Kidney (tissue), 14 donors: ENCODE measurements around the gene CRBN. TPM values are rescaled to one million over a fixed set of nuclear protein-coding genes. Genes with fewer than 3 reads are reported as not detected.

Experiments used
- DNase-seq, 5 donors: peaks; one replicate each; pipeline ENCODE4 v3.0.0-alpha.2; 2013 to 2020
- FAIRE-seq: peaks from 2 replicates; lab custom pipeline; 2012; peaks lifted over from hg19 to GRCh38; lab: Jason Lieb, UNC
- H3K27ac ChIP-seq, 2 donors: one replicate each; pipeline ENCODE4 v1.7.0; 2013; ENCODE audit warnings: low read depth in 2 of 2, low read length in 2 of 2, inconsistent platforms in 1 of 2
- H3K27me3 ChIP-seq: one replicate; pipeline ENCODE4 v1.7.1; 2013; ENCODE audit warnings: low read length, inconsistent platforms; ENCODE audit not compliant: control insufficient read depth, insufficient read depth
- H3K36me3 ChIP-seq, 3 donors: one replicate each; pipeline versions ENCODE4 v1.7.0 to v1.7.1; 2013; ENCODE audit warnings: low read length in 3 of 3, control low read depth in 1 of 3, inconsistent platforms in 1 of 3; ENCODE audit not compliant: insufficient read depth in 3 of 3, control insufficient read depth in 2 of 3
- H3K4me1 ChIP-seq, 3 donors: one replicate each; pipeline versions ENCODE4 v1.7.0 to v1.7.1; 2013; ENCODE audit warnings: low read length in 3 of 3, inconsistent platforms in 1 of 3, low read depth in 1 of 3; ENCODE audit not compliant: control insufficient read depth in 2 of 3, insufficient read depth in 2 of 3
- H3K4me3 ChIP-seq, 3 donors: one replicate each; pipeline versions ENCODE4 v1.7.0 to v1.8.1; 2013; ENCODE audit warnings: low read length in 3 of 3, control low read depth in 1 of 3, inconsistent platforms in 1 of 3
- H3K9ac ChIP-seq, 3 donors: one replicate each; pipeline versions ENCODE4 v1.7.0 to v1.7.1; 2013; ENCODE audit warnings: low read length in 3 of 3, control low read depth in 1 of 3, inconsistent platforms in 1 of 3
- H3K9me3 ChIP-seq, 3 donors: one replicate each; pipeline versions ENCODE4 v1.7.0 to v1.7.1; 2013; ENCODE audit warnings: low read length in 3 of 3, control low read depth in 1 of 3, inconsistent platforms in 1 of 3; ENCODE audit not compliant: control insufficient read depth in 2 of 3, insufficient read depth in 1 of 3
- CTCF ChIP-seq: IDR thresholded peaks from 3 replicates; pipeline ENCODE4 v1.5.1; 2012; ENCODE audit warnings: mild to moderate bottlenecking, moderate library complexity, borderline replicate concordance; ENCODE audit not compliant: insufficient read depth; ENCODE audit errors: extremely low read depth
- intact Hi-C: fragments of 100-400 bp; cut with DNase I; formaldehyde crosslinking; loops from one replicate; pipeline ENCODE4 v1.11.1; 2022
- polyA plus RNA-seq: library from polyadenylated mRNA; stranded (reverse); fragments of 350-450 nt; fragmentation: Illumina TruSeq; extraction: RNeasy Lipid Tissue Mini Kit (QIAGEN cat#74804); gene quantifications from one replicate; pipeline ENCODE4 v1.2.3, GENCODE V29; 2014; ENCODE audit warnings: low read depth, low replicate concordance; ENCODE audit not compliant: insufficient read depth
- total RNA-seq: library from RNA; stranded (reverse); fragmentation: NEBNext Ultra II Directional; extraction: Animal tissue kit (Norgen Biotek cat#: 25700); gene quantifications from one replicate; pipeline ENCODE4 v1.2.1, GENCODE V29; 2021
- donor health status: control.
- donor health status: control.
- donor health status: control.
- donor health status: control.
- donor health status: control.
- donor health status: DM: yes; HTN: yes; CAD: no.
- donor health status: Normal renal cell carcinoma (clear cell type).

CRBN gene
- total and polyA plus RNA-seq, 2 donors from 2014 or later = 31.0 to 56.7 TPM

- Histone ChIP-seq H3K9me3 (peaks cover 0 to 2% (median 0%) of the 10 kb centered on the region in 3 donors), H3K4me1 (no peaks in the 10 kb centered on the region), H3K27ac (no peak overlapping the region), H3K36me3 (no peaks in the 10 kb centered on the region), H3K4me3 (no peak overlapping the region), H3K9ac (no peak overlapping the region), H3K27me3 (no peaks in the 10 kb centered on the region)
- intact Hi-C loops = no loop called here
- no peak for DNase-seq
- TF ChIP-seq CTCF = no peak
- FAIRE-seq = no peak
Observed at GRCh38 chr3:3191675-3192285, 12.3 kb upstream of the CRBN start.

DNA sequence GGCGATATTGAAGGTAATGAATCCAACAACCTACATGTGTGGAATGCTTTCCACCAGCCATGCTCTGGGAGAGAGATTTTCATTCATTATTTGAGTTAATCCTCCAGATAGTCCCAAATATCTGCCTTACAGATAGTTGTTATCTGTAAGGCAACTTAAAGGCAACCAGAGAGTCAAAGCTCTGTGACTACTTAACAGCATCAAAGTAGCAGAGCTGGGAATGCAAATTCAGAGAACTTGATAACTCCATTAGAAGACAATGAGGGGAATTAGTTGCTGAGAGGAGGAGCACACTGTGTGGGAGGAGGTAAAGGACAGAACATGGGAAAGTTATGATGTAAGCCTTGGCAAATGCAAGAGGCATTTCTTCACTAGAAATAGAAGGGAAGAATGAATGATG, 10.5 kb upstream of the CRBN start:
- no peak for TF ChIP-seq CTCF
- no peak for FAIRE-seq
- H3K9ac ChIP-seq = no peak overlapping the region
- DNase-seq = no peak
- intact Hi-C loops = no loop called here
- H3K4me1 ChIP-seq = no peaks in the 10 kb centered on the region
- H3K9me3 ChIP-seq = peaks cover 0 to 4% (median 0%) of the 10 kb centered on the region in 3 donors
- H3K27ac ChIP-seq = no peak overlapping the region
- H3K4me3 ChIP-seq = no peak overlapping the region
- H3K27me3 ChIP-seq = no peaks in the 10 kb centered on the region
- no peaks in the 10 kb centered on the region for H3K36me3 ChIP-seq

GRCh38 chr3:3189102-3189727, 9.7 kb upstream of the CRBN start:
- FAIRE-seq (no peak), DNase-seq (peak in 1 of 5 donors; percentile 12)
- Histone ChIP-seq H3K27ac (no peak overlapping the region), H3K4me1 (no peaks in the 10 kb centered on the region), H3K27me3 (no peaks in the 10 kb centered on the region), H3K9ac (no peak overlapping the region), H3K9me3 (peaks cover 0 to 4% (median 0%) of the 10 kb centered on the region in 3 donors), H3K4me3 (no peak overlapping the region), H3K36me3 (no peaks in the 10 kb centered on the region)
- intact Hi-C loops = no loop called here
- no peak for TF ChIP-seq CTCF
